SK-N-MC (cell line): ENCODE measurements around the gene ZFYVE21.
A peak's percentile ranks its signal among the peaks of the same experiment; 100 is the strongest.
"Not testable (repeated sequence)": the region's sequence is repeated elsewhere in the genome, so short reads cannot be mapped to it uniquely, and the experiment has no call there.

Source experiments
- DNase-seq: peaks from one replicate; pipeline ENCODE4 v3.0.0-alpha.2; 2011; ENCODE audit warnings: low read depth, low spot score
- H3K27ac ChIP-seq: fragments of 200-600 bp; sonication (generic); 2 replicates; pipeline ENCODE4 v1.5.1; 2016; ENCODE audit warnings: mixed run types
- H3K36me3 ChIP-seq: fragments of 200-600 bp; sonication (generic); 2 replicates; pipeline ENCODE4 v1.6.1; 2017; ENCODE audit warnings: antibody characterized with exemption, low read length, mixed read lengths; ENCODE audit not compliant: insufficient read depth
- H3K4me3 ChIP-seq: fragments of 200-600 bp; sonication (generic); 2 replicates; pipeline ENCODE4 v1.5.1; 2016
- H3K9ac ChIP-seq: fragments of 200-600 bp; sonication (generic); 2 replicates; pipeline ENCODE4 v1.8.0; 2017; ENCODE audit warnings: mixed run types, mixed read lengths; ENCODE audit not compliant: insufficient read length
- H3K9me3 ChIP-seq: fragments of 200-600 bp; sonication (generic); 2 replicates; pipeline ENCODE4 v1.6.1; 2017; ENCODE audit warnings: low read depth, mild to moderate bottlenecking, antibody characterized with exemption, low read length, moderate library complexity, mixed read lengths
- EZH2 ChIP-seq: fragments of 200-600 bp; sonication (generic); IDR thresholded peaks from one replicate; pipeline ENCODE4 v1.6.1; 2017; ENCODE audit warnings: antibody characterized with exemption
- FOXP2 ChIP-seq: optimal IDR thresholded peaks from 2 replicates; pipeline ENCODE3; 2011; ENCODE audit warnings: mild to moderate bottlenecking, moderate library complexity; ENCODE audit not compliant: insufficient read depth; ENCODE audit errors: extremely low read length, control extremely low read depth
- POLR2AphosphoS5 ChIP-seq: IDR thresholded peaks from 2 replicates; pipeline ENCODE4 v1.6.1; 2012; ENCODE audit warnings: mild to moderate bottlenecking, low read depth, low read length, borderline replicate concordance

Gene ZFYVE21

DNA sequence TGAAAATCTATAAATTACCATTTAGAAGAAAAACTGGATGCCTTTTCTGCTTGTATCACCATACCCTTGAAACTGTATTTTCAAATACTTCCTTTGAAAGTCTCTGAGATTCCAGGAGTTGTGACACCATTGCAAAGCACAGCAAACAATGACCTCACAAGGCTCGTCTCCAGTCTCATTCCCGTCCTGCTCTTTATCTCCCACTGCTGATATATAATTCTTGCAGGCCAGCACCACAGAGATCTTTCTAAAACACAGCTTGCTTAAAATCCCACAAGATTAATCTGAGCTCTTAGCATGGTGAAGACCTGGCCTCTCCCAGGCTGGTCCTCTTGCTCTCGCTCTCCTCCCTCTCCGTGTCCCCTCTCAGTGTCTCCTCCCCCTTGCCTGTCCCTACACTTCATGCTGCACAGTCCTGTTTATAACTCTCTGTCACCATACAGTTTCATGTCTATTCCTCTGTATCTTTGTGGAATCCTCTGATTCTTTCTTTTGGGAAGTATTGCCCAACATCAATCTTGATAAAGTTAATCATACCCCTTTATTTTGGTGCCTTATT, 51.8 kb downstream of the ZFYVE21 start:
- no peak for TF ChIP-seq POLR2AphosphoS5
- no peak for TF ChIP-seq EZH2
- TF ChIP-seq FOXP2 = no peak
- H3K27ac ChIP-seq = peak overlapping the region; percentile 42; the same call in 1 of the 2 replicates
- no peak for DNase-seq

GRCh38 chr14:103770500-103770899, 54.9 kb downstream of the ZFYVE21 start:
- no peak overlapping the region for H3K4me3 ChIP-seq
- no peak for TF ChIP-seq POLR2AphosphoS5
- no peak for TF ChIP-seq EZH2
- no peak for TF ChIP-seq FOXP2
- H3K27ac ChIP-seq = no peak overlapping the region
- peaks cover 8% of the 10 kb centered on the region for H3K9me3 ChIP-seq
- peaks cover 26% of the 10 kb centered on the region for H3K36me3 ChIP-seq
- no peak for DNase-seq
- no peak overlapping the region for H3K9ac ChIP-seq

More for the DNA sequence above, 51.8 kb downstream of the ZFYVE21 start:
- H3K36me3 ChIP-seq = peaks cover 24% of the 10 kb centered on the region
- peaks cover 7% of the 10 kb centered on the region for H3K9me3 ChIP-seq
- H3K4me3 ChIP-seq = no peak overlapping the region
- no peak overlapping the region for H3K9ac ChIP-seq

GRCh38 chr14:103770902-103771301, 55.3 kb downstream of the ZFYVE21 start:
- Histone ChIP-seq H3K4me3 (no peak overlapping the region), H3K27ac (peak overlapping the region; percentile 39; the same call in 1 of the 2 replicates), H3K9me3 (peaks cover 8% of the 10 kb centered on the region), H3K36me3 (peaks cover 24% of the 10 kb centered on the region), H3K9ac (no peak overlapping the region)
- no peak for DNase-seq
- TF ChIP-seq FOXP2 (no peak), EZH2 (no peak), POLR2AphosphoS5 (no peak)

DNA sequence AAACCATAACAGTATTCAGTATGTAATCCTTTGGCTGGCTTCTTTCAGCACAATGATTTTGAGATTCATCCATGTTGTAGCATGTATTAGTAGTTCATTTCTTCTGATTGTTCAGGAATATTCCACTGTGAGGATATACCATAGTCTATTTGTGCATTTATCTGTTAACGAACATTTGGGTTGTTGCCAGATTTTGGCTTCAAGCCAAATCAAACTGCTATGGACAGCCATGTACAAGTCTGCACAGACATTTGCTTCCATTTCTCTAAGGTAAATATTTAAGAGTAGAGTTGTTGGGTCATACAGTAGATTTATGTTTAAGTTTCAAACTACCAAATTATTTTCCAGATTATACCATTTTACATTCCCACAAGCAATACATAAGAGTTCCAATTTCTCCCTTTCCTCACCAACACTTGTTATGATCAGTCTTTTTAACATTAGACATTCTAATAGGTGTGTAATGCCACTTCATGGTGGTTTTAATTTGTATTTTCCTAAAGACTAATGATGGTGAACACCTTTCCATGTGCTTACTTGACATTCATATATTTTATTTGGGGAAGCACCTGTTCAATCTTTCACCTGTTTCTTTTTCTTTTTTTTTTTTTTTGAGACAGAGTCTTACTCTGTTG, 56.6 kb downstream of the ZFYVE21 start:
- H3K36me3 ChIP-seq = peaks cover 24% of the 10 kb centered on the region
- H3K9ac ChIP-seq = no peak overlapping the region
- DNase-seq = no peak
- peaks cover 8% of the 10 kb centered on the region for H3K9me3 ChIP-seq
- TF ChIP-seq FOXP2 (no peak), EZH2 (no peak), POLR2AphosphoS5 (no peak)
- H3K4me3 ChIP-seq = no peak overlapping the region
- no peak overlapping the region for H3K27ac ChIP-seq

GRCh38 chr14:103773521-103773920, 57.9 kb downstream of the ZFYVE21 start:
- TF ChIP-seq EZH2 (no peak), FOXP2 (no peak), POLR2AphosphoS5 (no peak)
- Histone ChIP-seq H3K27ac (peak overlapping the region; percentile 99), H3K36me3 (peaks cover 27% of the 10 kb centered on the region)

DNA sequence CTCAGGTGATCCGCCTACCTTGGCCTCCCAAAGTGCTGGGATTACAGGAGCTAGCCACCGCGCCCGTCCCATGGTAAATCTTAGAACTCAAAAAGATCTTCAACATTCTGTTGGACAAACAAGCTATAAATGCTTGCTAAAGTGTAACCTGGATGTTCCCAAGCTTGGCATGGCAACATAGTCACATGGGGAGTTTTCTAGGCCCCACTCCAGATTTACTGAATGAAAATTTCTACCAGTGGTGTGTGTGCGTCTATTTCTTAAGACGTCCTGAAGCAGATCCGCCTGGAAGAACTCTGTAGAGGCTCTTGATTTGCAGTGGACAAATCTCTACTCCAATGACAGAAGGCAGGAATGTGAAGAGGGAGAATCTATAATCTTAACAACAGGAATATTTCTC, 59.9 kb downstream of the ZFYVE21 start:
- Histone ChIP-seq H3K27ac (peak overlapping the region; percentile 99), H3K36me3 (peaks cover 24% of the 10 kb centered on the region), H3K9ac (peak overlapping the region; percentile 65), H3K9me3 (peaks cover 8% of the 10 kb centered on the region), H3K4me3 (peak overlapping the region; percentile 44; the same call in 1 of the 2 replicates)
- TF ChIP-seq EZH2 (no peak), FOXP2 (no peak), POLR2AphosphoS5 (no peak)
- peak; percentile 86 for DNase-seq

More at GRCh38 chr14:103773521-103773920, 57.9 kb downstream of the ZFYVE21 start:
- no peak for DNase-seq
- no peak overlapping the region for H3K4me3 ChIP-seq
- H3K9ac ChIP-seq = no peak overlapping the region
- H3K9me3 ChIP-seq = peaks cover 8% of the 10 kb centered on the region

DNA sequence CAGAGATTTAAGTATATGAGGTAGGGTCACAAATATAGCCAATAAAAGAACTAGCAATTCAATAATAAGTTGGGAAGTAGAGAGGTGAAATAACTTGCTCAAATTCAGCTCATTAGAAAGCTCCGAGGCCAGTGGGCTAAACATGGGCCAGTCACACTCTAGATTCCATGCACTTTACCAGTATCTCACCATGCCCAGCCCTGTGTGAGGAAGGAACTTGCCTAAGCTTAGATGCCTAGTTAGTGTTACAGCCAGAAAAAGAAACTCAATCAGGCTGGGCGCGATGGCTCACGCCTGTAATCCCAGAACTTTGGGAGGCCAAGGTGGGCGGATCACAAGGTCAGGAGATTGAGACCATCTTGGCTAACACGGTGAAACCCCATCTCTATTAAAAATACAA, 60.7 kb downstream of the ZFYVE21 start:
- not testable (repeated sequence) for H3K9me3 ChIP-seq, H3K9ac ChIP-seq, H3K4me3 ChIP-seq
- DNase-seq = peak; percentile 86
- peak overlapping the region; percentile 99 for H3K27ac ChIP-seq
- H3K36me3 ChIP-seq = peaks cover 23% of the 10 kb centered on the region

GRCh38 chr14:103782376-103782775, 66.8 kb downstream of the ZFYVE21 start:
- 0 out of 2 replicates have a peak overlapping the region, but pooled peaks have one; percentile 18 for H3K4me3 ChIP-seq
- no peak for TF ChIP-seq EZH2
- no peak for TF ChIP-seq FOXP2
- TF ChIP-seq POLR2AphosphoS5 = no peak
- peaks cover 9% of the 10 kb centered on the region for H3K36me3 ChIP-seq
- no peaks in the 10 kb centered on the region for H3K9me3 ChIP-seq
- H3K9ac ChIP-seq = peak overlapping the region; percentile 47
- H3K27ac ChIP-seq = peak overlapping the region; percentile 96
- DNase-seq = no peak
